Measurements from ENCODE around the gene LDLRAD4.

Gene LDLRAD4

DNA sequence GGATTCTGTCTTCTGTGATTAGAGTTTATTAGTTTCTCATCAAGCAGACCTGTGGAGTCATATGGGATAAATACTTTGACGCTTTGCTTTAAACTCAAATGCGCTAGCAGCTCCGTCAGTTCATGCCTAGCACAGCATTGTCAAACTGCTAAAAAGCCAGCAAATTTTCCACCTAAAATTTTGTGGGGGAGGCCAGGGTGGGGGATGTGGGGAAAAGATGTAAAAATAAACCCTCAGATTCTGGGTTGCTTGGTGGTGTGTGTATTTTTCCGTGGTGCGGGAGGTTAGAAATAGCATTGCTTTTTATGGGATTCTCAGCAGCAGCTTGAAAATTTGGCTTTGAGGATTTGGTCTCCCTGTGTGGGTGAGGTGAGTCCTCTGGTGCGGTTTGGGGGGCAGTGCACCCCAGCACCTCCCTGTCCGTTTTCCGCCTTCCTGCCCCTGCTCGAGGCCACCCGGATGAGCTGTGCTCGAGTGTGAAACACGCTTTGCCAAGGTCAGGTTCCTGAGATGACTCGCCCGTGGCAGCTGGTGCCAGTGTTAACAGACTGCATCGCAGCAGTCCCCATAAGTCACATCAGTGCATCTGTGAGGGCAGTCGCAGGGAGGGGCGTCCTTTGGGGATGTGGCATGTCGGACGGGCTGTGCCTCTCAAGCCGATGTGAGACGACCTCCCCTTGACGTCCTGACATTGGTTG lies 65.9 kb downstream of the LDLRAD4 start:
- DNase-seq (ENCODE audit: low read depth in 2 of 2) = no peak

DNA sequence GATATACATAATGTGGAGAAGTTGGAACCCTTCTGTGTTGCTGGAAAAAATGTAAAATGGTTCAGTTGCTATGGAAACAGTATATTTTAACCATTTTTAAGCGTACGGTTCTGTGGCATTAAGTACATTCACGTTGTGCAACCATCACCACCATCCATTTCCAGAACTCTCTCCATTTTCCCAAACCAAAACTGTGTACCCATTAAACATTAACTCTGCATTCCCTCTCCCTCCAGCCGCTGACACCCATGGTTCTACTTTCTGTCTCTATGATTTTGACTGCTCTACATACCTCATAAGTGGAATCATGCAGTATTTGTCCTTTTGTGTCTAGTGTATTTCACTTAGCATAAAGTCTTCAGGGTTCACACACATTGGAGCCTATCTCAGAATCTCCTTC lies 67.3 kb downstream of the LDLRAD4 start:
- no peak for DNase-seq (ENCODE audit: low read depth in 2 of 2)

DNA sequence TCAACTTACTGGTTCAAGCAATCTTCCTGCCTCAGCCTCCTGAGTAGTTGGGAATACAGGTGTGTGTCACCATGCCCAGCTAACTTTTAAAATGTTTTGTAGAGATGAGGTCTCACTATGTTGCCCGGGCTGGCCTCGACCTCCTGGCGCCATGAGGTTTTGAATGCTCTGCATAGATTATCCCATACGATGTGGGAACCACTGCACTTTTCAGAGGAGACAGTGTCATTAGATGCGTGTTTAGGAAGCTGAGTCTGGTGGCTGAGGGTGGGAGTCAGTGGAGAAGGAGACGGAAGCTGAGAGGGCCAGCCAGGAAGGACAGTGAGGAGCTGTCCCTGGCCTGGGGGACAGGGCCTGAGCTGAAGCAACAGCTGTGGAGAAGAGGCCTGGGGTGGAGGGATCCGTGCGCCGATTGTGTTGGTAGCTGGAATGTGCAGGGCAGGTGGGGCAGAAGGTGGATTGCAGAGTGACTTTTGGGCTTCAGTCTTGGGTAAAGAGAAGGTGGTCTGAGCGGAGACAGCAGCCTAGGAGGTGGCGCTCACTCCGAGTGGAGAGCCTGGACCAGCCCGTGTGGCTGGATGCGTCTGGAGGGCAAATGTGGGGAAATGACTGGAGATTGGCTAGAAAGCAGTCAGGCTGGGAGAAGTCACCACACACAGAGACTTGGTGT lies 68.0 kb downstream of the LDLRAD4 start:
- DNase-seq (ENCODE audit: low read depth in 2 of 2) = no peak

DNA sequence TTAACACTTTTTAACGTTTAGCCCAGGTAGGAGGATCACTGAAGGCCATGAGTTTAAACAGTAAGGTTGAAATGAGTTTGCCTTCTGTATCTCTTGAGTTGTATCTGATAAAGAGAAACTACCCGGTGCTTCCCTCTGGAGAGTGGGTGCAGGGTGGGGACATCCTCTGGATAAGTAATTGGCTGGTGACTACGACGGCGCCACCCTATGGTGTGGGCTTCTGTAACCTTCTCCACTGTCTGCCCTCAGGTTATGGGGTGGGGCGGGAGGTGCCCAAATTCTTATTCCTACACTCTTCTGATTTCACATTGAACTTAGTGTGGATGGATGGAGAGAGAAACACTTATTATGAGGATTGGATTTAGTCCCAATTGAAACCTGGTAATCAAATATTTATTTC lies 68.8 kb downstream of the LDLRAD4 start:
- no peak for DNase-seq (ENCODE audit: low read depth in 2 of 2)

DNA sequence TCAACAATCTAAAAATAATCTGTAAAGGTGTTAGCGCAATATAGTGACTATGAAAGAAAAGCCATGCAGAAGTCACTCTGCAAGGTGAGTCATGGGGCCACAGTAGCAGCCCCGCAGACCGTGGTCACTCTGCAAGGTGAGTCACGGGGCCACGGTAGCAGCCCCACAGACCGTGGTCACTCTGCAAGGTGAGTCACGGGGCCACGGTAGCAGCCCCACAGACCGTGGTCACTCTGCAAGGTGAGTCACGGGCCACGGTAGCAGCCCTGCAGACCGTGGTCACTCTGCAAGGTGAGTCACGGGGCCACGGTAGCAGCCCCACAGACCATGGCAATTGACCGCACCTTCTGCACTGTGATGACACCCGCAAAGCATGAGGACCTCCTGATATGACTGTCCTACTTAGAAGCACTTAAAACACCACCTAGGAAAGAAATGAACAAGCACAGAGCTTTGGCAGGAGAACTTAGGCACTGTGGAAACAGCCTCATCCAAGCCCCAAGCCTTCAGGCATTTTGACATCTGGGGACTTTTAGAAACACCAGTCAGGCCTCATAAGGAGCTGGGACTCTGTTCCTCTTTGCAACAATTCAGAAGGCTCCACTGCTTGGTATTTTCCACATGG lies 70.1 kb downstream of the LDLRAD4 start:
- no peak for DNase-seq (ENCODE audit: low read depth in 2 of 2)

DNA sequence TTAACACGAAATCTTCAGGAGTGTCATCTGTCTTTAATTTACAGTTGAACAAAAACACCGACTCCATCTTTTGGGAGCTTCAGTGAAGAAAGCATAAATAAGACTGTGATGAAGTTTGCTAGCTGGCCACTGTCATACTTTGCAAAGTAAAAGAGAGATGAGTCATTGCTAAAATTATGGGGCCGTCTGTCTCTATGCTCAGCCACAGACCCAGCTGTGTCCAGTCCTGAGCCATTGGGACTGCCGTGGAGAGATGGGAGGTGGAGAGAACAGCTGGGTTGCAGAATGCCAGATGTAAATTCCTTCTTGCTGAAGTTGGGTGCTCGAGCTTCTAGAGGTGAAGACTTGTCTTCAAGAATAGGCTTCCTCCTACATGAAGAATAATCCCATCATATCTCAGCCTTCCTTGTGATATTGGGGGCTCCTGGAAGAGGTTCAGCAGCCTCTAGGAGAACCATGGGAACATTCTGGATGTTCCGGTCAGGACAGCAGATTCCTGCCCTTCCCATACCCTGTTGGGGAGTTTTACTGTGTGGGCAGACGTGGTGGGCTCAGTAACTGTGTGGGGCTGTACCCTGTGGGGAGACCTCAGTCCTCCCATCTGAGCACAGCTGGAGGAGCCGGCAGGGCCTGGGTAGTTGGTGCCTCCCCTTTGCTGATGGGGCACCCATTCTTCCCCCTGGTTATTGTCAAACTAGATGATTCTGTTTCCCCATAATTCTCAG lies 71.1 kb downstream of the LDLRAD4 start:
- DNase-seq (ENCODE audit: low read depth in 2 of 2) = no peak

DNA sequence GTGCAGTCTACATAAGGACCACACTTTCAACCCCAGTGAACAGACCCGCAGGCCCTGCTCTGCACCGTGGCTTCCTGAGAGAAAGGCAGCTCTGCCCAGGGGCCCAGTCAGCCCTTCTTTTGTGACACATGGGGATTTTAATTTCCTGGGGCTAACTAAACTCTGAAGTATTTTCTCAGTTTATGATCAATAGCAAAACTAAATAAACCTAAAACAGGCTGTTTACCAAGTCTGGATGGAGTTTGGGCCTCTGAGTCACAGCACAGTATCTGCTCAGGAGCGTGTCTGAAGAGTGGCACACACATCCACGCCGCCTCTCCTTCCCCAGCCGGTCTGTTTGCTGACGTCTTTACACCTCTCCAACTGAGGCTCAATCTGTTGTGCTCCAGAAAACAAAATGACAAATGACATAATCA lies 72.3 kb downstream of the LDLRAD4 start:
- DNase-seq (ENCODE audit: low read depth in 2 of 2) = no peak

DNA sequence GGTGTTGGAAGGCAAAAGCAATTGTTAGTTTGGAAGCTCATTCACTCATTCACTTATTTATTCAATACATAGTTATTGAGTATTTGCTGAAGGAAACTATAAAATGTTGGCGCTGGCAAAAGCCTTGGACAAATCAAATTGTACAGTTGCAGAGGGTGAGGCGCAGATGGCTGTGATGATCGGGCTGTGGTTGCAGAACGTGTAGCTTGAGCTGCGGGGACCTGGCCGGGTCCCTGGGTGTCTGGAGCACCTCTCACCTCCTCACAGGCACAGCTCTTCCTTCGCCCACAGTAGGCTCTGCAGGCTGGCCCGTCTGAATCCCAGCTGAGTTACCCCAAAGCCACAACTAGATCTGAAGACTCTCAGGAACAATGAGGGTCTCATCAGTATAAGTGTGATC lies 72.7 kb downstream of the LDLRAD4 start:
- no peak for DNase-seq (ENCODE audit: low read depth in 2 of 2)

DNA sequence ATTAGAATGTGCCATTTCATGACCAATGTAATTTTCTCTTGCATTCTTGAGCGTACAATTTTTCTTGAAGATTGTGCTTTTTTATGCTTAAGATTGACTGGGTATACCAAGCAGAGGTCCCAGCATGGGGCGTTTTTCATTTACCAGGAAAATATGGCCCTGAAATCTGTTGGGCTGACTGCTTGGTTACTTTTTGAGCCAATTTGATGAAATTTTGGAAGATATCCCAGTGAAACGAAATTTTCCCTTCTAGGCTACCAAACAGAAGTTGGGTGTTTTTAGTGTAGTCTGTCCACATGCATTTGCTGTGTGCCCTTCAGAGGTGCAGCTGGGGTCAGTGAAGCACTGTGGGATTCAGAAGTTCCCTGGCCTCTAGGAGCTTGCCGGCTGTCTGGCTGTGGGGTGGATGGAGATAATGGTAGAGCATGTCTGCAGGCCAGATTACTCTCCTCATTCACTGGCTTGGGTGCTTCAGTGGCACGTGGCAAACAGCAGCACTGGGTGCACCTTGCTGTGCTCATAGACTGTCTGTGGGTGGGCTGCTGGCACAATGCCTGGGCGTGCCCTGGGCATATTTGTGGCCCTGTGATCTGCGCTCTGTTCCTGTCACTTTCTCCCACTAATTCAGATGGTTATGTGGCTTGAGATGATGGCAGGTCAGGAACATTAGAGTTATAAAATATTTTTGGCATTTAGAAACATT lies 73.3 kb downstream of the LDLRAD4 start:
- DNase-seq (ENCODE audit: low read depth in 2 of 2) = no peak

DNA sequence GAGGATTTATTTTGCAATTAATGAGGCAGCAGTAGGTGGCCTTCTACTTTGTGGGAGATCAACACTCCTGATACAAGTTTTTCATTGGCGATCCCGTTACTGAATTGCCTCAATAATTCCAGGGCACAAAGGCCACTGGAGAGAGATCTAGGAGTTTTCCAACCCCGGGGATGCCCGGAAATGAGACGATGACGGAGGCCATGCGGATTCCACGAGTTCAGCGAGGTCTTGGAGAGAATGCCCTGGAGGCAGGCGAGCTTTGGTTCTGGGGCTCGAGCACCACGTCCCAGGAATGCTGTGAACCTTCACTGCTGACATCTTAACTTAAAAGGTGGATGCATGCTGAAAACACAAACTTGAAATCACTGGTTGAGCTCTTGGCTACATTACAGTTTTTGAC lies 74.2 kb downstream of the LDLRAD4 start:
- no peak for DNase-seq (ENCODE audit: low read depth in 2 of 2)

DNA sequence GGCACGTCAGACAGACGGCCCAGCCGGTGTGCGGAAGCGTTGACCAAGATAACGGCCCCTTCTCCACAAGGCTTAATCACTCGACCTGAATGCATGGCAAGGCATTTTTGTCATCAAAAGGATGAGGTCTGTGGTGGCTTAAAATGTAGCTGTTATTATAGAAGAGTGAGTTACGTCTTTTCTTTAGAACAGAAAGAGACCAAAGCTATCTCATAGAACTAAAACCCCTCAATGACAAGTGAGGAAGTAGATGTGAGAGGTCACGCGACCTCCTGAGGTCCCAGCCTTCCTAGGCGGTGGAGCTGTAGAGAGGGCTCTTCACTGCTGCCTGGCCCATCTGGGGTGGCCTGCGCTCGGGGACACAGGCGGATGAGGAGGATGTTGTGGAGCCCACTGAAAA lies 75.7 kb downstream of the LDLRAD4 start:
- no peak for DNase-seq (ENCODE audit: low read depth in 2 of 2)

DNA sequence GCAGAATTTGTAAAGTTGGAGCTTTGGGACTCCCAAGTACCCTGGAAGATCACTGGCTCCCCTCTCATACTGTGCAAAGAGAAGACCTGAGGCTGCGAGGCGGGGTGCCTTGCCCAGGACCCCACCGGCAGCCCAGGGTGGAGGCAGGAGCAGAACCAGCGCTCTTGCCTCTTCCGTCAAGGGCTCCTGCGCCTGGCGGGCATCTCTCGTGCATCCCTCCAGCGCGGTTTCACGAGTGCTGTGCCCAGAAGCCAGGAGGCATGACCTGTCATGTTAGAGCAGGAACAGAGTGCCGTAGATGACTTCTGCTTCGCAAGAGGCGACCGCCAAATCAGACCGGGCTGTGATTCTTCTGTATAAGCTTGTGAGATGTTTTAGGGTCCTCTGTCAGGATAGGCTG lies 77.3 kb downstream of the LDLRAD4 start:
- DNase-seq (ENCODE audit: low read depth in 2 of 2) = no peak

DNA sequence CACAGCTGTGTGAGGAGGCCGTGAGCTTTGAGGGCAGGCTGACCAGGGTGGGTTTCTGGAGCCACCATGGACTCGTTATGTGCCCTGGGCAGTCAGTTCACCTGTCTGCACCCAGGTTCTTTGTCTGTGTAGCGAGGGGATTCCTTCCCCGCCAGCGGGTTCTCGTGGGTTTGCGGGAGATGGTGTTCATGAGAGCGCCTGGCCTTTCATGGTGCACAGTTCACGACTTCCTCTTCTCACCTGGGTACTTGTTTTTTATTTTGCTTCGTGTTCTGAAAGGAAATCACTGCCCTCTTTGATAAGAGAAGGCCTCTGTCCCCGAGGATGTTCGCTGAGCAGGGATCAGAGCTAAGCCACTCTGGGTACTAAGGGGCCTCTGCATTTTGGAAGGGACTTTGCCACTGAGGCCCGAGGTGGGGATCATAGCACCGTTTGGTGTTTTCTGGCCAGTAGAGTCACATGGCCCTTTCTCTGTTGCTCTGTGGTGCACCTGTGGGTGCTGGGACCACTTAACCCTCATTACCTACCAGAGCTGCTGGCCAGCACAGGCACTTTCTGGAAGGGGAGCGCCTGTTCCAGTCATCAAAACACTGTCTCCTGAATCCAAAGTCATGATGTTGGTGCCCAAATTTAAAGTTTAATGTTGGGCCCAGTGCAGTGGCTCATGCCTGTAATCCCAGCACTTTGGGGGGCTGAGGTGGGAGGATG lies 78.5 kb downstream of the LDLRAD4 start:
- no peak for DNase-seq (ENCODE audit: low read depth in 2 of 2)

DNA sequence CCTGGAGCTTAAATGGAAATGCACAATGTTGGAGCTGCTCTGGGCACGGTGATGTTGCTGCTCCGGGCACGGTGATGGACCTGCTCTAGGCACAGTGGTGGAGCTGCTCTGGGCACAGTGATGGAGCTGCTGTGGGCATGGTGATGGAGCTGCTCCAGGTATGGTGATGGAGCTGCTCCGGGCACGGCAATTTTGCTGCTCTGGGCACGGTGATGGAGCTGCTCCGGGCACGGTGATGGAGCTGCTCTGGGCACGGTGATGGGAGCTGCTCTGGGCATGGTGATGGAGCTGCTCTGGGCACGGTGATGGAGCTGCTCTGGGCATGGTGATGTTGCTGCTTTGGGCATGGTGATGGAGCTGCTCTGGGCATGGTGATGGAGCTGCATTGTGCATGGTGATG lies 79.7 kb downstream of the LDLRAD4 start:
- no peak for DNase-seq (ENCODE audit: low read depth in 2 of 2)

DNA sequence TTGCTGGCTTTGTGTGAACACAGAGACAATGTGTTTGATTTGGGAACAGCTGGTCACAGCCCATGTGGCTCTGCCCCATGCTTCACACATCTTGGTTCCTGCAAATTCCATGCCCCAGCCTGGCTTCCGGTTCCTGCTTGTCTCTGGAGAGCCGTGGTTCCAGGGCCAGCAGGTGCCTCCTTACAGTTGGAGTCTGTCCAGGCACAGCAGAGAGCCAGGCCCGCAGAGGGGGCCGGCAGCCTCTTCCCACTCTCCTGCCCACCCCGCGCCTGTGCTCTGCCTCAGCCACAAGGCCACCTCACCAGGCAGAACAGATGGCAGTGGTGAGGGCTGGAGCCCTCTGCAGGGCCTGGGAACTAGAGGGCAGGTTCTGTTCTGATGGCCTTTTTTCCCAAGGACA lies 81.5 kb downstream of the LDLRAD4 start:
- DNase-seq (ENCODE audit: low read depth in 2 of 2) = no peak

DNA sequence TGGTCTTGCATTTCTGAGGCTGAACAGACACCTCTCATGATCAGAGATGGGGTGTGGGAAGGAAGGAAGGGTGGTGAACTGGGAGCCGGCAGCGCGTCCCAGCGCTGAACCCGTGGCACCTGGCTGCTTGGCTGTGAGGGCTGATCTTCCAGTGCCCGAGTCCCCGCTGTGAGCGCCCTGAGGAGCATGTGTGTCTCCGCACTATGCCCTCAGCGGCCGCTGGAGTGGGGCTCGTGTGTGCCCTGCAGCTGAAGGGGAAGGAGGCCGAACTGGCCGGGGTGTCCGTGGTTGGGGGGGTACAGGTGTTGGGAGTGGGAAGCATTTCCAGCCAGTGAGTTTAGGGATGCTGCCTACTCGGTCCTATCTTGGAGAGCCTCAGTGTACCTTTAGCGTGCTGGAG lies 82.2 kb downstream of the LDLRAD4 start:
- DNase-seq (ENCODE audit: low read depth in 2 of 2) = no peak

DNA sequence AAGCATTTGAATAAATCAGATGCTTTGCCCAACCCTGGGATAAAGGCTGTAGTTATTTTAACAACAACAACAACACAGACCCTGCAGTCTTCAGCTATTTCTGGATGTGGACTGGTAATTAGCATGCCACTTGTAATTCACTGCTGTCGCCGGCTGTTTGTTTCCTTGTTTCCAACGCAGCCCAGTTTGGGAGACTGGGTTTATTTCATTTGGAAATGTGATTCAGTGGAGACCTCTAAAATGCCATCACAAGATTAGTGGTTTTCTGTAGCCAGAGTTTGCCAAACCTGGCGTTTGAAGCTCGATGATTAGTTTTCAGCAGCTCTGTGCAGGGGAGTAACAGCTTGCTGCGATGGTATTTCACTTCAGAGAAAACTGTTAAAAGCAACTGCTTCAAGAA lies 83.5 kb downstream of the LDLRAD4 start:
- no peak for DNase-seq (ENCODE audit: low read depth in 2 of 2)

DNA sequence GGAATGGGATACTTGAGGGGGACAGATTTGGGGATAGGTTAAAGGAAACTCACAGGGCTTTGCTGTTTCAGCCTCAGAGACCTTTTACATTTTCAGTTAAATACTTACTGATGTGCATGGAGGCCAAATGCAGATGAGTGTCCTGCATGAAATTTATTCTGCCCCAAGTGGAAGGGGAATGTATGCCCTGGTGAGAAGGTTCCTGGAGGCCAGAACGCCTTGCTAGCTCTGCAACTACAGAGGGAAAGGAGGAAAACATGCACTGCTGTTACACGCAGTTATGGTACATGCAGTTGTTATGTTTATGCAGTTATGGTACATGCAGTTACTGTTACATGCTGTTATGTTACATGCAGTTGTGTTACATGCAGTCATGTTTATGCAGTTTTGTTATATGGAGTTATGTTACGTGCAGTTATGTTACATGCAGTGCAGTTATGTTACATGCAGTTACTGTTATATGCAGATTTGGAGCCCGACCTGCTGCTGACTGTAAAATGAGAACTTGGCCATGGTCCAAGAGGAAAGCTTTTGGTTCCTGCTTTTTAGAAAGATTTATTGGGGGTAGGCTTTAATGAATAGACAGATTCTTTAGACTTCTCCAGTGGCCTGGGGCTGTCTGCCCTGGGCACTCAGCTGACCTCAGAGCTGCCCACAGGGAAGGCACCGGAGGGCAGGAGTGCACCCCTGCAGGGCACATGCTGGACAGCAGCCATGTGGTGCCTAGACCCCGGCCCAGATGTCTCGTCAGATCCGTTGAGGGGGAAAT lies 84.1 kb downstream of the LDLRAD4 start:
- DNase-seq (ENCODE audit: low read depth in 2 of 2) = no peak

DNA sequence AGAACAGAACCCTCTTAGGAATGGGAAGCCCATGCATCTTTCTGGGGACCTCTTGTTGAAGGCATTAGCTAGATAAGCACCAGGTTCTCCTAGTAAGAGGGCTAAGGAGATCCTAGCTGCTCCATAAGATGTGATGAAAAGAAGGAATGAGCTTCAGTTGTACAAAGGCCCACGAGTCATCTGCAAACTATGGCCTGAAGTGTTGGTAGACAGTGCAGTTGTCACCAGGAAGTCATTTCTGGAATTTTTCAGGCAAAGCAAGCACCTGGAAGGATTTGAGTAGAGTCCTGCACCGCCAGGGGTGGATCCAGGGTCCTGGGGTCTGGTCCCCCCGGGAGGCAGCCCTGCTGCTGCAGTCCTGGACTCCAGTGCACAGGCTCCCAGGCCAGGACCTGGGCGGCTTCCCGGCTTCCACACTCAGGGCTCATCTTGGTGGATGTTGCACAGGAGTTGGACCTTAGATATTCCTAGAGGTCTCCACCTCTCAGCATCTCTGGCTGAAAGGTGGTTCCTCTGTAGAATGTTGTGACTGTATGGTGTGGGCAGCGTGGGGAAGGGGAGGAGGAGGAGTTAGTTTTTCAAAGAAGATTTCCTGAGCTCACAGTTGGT lies 85.3 kb downstream of the LDLRAD4 start:
- no peak for DNase-seq (ENCODE audit: low read depth in 2 of 2)

DNA sequence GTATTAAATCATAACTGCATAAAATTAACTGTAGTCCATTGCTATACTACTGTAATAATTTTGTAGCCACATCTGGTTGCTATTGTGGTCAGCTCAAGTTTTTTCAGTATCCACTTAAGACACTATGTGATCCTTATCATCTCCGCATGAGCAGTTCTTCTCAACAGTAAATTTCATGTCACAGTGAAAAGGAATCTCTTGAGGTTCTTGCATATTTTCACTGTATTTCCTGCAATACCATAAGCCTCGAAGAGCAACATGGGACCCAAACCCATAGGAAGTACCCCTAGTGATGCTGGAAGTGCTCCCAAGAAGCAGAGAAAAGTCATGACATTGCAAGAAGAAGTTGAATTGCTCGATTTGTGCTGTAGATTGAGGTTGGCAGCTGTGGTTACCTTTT lies 86.7 kb downstream of the LDLRAD4 start:
- no peak for DNase-seq (ENCODE audit: low read depth in 2 of 2)

All from stimulated activated CD4-positive, alpha-beta T cell treated with anti-CD3 and anti-CD28 coated beads, Interleukin-12 subunit alpha, Interleukin-12 subunit beta, amount 100 ng/mL, for 24 hours (primary cell).